T-helper 1 cell (primary cell): ENCODE measurements around the gene FBXO3.
"Not testable (repeated sequence)": the region's sequence is repeated elsewhere in the genome, so short reads cannot be mapped to it uniquely, and the experiment has no call there.

Experiments used
- DNase-seq, 5 donors: peaks; one replicate each; pipeline ENCODE4 v3.0.0-alpha.2; 2012 to 2020

The FBXO3 gene

DNA sequence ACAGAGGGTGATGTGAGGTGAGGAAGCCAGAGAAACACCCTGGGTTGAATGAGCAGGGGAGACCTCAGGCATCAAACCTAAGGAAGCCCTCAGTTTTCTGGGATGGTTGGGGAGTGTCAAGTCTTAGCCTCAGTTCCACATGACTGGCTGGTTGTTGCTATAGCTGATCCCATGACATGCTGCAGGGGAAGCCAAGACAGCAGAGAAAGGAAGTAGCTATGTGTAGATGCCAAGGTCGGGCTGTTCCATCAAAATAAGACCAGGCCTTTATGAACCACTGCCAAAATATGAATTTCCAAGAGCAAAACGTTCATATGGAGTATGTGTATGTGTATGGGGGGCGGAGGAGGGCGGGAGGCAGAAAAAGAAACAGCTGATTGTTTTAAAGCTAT is 49.7 kb downstream of the FBXO3 start:
- DNase-seq, result no peak

DNA sequence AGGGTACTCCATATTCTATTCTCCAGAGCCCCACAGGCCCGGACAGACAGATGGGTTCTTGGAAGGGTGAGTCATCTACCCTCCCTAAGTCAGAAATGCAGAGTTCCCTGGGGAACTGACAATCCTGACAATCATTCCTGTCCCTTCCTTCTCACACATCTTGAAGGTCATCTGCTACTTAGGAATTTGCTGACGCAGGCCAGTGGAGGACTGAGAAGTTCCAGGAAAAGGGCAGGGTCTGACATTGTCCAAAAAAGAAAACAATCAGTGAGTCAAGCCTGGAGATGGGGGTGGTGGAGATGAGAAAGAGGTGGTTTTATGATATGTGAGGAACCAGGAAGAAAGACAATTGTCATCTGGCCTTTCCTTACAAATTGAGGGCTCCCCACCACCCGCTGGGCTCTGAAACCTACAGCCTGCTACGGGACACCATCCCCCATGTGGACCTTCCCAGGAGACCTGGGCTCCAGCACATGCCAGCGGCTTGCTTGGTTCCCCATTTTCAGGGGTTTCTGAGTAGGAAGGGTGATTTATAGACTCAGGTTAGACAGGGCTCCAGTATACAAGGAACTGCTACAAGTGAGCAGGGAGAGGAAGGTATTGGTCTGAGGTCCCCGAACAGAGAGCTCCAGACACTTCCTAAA is 51.0 kb downstream of the FBXO3 start:
- no peak for DNase-seq

DNA sequence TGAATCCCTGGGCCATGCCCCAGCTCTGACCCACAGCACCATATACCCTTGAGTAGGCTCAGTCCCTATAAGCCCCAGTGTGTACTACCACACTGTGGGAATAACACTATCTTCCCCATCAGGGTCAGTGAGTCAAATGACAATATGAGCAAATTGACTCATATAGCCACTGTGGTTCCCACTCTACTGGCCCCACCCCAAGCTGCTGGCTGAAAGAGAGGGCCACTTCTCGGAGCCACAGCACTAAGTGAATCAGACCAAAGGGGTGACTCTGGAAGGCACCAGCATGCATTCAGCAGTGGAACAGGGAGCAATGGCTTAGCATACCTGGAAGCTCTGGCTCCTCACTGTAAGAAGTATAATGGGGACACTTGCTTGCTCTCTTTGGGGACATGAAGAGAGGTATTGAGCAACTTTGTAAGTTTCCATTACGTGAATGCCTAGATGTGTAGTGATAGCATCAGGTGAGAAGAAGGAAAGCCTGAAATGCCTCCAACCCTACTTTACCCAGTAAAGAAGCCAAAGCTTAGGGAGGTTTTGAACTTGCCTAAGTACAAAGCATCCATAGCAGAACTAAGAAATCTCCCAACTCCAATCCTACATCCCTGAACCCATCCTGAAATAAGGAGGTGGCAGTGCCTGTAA is 51.6 kb downstream of the FBXO3 start:
- DNase-seq, result peak in 1 of 5 donors; percentile 64

DNA sequence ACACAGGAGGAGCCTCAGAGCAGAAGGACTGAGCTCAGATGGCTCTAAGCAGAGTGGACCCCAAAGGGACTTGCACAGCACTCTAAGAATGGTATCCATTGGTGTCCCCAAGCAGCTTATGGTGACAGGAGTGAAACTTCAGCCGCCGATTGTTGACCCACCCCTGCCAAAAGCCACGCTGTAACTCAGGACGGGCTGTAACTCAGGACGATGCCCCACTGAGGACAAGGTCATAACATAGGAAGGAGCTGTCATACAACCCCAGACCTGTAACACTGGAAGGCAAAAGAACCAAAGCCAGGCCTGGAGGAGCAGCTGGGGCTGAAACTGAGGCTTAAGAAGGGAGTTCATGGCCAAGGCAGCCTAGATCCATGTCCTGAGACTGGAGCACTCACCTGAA is 52.3 kb downstream of the FBXO3 start:
- DNase-seq, result no peak

DNA sequence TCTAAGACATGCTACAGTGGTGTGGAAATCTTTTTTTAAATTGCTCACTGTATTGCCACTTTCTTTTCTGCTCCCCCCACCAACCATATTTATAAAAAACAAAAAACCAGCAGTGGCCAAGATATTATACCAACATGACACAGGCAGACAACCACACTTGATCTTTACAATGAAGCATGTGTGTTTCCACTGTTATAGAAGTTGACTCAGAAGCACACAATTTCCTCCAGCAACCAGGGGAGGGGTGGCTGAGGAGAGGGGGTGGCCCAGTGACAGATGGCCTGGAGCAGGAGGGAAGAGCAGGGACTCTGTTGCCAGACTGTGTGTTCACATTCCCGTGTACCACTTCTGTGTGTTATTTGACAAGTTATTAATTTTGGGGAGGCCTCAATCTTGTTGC is 52.9 kb downstream of the FBXO3 start:
- no peak for DNase-seq

DNA sequence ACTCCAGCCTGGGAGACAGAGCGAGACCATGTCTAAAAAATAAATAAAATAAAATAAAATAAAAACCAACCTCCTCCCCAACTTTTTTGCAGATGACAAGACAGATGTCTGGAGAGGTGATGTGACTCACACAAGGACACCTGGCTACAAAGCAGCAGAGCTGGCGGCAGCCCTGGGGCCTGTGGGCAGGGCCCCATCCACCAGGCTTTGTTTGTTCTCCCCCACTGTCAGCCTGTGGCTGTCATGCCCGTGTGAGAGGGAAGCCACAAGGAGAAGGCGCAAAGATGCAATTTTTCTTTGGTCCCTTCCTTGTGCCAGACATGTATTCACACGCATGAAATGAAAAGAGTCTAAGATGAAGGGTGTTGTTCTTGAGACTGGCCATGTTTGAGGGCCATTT is 54.7 kb downstream of the FBXO3 start:
- no peak for DNase-seq

DNA sequence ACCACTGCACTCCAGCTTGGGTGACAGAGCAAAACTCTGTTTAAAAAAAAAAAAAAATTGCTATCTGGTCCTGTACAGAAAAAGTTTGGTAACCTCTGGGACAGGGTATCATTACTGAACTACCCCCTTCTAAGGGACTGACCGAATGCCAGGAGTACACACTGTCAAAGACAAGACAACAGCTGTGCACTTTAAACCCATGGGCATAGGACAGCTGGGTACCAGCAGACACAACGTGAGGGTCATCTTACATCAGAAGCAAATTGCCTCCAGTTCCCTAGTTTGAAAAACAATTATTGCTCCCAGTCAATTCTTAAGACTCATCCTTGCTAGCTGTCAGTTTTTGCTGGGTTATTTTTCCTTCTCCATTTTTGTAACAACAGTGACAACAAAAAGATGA is 55.9 kb downstream of the FBXO3 start:
- no peak for DNase-seq

DNA sequence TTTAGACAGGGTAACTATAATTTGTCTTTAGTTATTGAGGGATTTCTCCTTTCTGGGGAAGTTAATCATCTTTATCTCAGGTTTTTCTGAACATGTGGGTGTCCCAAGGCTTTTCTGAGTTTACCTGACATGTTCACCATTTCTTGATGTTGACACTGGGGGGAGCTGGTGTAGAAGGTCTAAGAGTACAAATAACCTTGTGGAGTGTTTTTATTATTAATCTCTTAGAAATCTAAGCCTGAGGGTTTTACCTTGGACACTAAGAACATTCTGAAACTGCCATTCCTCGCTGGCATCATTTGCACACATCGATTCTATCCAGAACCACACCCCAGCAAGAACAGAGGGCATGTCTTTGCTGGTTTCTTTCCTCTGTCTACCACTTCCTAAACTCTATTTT is 58.1 kb downstream of the FBXO3 start:
- DNase-seq, result no peak

DNA sequence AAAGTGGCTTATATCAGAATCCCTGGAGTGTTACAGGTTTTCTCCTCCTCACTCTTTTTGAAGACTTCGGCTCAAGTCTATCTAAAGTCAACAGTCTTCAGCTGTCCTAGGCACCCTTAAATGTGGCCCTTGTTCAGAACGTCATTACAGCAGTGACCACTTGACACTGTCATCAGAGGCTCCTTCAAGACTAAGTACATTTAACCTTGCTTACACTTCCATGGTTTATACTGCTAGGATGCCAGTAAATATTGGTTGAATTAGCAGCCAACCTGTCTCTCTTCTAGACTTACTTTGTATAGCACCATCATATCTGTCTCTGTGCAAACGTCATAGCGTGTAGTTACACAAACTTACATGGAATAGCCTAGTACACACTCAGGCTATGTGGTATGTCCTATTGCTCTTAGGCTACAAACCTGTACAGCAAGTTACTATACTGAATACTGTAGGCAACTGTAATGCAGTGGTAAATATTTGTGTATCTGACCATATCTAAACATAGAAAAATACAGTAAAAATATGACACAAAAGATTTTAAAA is 60.4 kb downstream of the FBXO3 start:
- DNase-seq, result no peak

DNA sequence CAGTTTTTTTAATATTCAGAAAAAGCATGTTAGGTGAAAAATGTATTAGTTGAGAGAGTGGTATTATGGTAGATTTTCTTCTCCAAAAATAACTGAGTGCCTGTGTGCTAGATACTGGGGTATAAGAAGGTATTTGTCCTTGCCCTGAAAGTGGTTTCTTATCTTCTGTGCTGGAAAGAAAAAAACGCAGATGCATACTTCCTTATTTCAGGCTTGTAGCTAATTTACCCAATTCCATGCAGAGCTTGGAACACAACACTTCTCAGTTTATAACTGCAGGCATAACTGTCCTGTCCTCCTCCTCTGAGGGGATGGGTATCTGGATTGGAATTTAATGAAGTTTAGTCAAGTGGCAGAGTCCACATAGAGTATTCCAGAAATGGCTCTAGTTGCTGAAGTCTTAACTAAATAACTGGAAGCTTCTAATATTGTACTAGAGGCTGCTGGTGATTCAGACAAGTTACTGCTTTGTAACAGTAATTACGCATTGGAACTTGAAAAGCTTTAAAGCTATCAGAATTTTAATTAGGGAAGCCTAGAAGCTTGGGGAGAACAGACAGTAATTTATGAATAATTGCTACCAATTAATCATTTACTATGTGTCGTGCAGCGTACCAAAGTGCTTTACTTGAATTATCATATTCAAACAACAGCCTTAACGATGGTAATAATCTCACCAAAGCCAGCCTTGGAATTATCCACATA is 61.0 kb downstream of the FBXO3 start:
- no peak for DNase-seq

DNA sequence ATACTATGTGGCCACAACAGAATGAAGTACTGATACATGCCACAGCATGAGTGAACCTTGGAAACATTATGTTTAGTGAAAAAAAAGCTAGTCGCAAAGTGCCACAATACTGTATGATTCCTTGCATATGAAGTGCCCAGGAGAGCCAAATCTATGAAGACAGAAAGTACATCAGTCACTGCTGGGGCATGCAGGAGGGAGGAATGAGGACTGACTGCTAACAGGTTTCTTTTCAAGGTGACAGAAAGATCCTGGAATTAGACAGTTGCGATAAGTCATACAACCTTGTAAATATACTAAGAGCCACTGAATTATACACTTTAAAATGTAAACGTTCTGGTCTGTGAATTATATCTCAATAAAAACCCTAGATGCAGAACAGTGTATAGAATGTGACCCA is 61.9 kb downstream of the FBXO3 start:
- DNase-seq, result no peak

DNA sequence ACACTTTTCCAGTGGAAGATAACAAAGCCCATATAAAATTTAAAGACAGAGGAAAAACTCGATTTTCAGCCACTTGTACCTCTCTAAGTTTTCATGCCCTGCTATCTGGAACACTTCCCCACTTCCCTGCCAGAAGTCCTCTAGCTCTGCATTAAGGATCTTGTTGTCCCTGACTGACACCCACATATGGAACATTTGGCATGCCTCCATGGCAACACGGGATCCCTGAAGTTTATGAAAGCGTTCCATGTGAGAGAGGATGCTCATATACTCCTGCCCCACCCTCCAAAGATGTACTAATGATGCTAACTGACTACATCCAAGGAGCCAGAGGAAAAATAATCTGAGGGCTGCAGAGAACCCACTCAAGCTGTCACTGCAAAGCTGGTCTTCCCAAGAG is 64.9 kb downstream of the FBXO3 start:
- DNase-seq, result no peak

DNA sequence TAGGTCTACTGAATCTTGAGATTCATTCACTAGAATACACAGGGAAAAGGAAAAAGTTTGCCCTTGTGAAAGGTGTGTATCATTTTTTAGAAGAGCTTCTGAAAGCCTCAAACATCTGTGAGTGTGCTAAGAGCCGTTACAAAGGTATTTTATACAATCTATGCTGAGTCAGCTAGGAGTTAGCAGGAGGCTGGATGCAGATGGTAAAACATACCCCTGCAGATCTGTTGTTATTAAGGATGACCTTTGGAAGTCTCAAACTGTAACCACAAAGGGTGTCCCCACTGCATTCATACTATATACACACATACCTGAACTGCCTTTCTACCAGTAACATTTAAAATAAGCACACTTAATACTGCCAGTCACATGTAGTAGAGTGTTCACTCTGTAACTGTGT is 65.3 kb downstream of the FBXO3 start:
- no peak for DNase-seq

DNA sequence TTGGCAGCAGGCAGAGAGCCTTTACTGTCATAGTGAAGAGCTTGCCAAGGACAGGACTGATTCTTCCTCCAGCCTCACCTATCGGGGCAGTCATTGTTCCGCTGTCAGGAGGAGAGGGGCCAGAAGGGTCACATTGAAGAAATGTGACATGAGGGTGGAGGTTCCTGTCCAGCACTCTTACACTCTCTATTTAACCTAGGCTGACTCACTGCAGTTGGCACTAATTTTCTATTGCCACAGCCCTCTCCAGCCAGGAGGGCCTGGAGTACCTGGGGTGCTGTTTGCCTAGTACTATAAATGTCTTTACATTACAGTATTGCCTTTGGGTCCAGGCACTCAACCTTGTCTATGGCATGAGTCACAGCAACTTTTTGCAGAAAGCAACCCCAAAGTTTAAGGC is 66.5 kb downstream of the FBXO3 start:
- DNase-seq, result not testable (repeated sequence)

DNA sequence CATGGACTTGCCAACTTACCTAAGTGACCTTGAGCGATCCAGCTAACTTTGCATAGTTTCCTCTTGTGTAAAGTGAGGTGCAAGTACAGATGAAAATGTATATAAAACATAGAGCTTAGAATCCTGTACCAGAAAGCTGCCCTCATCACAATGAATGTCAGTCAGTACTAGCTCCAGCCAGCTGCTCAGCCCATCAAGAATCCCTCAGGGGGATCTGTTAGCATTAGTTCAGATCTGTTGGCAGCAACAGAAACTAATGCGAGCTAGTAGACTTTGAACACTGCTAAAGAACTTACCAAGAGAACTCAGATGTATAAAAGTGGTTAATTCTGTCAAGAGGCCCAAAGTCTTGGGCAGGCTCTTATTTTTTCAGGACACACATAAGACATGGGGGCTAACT is 67.4 kb downstream of the FBXO3 start:
- no peak for DNase-seq

DNA sequence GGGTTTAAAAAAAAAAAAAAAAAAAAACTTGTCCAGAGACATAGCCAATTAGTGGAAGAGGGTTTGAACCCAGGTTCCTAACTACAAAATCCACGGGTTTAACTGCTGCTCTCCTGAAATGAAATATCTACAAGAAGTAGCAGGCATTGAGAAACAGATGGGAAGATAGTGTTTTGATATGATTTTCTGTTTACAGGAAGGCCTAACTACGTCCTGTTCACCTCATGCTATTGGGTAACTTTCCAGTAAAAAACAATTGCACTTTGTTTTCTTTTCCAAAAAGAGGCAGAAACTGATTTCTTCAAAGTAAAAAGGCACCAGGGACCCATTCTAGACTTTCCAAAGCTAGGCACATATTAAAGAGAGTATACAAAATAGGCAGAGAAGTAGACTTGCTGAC is 67.8 kb downstream of the FBXO3 start:
- DNase-seq, result no peak

DNA sequence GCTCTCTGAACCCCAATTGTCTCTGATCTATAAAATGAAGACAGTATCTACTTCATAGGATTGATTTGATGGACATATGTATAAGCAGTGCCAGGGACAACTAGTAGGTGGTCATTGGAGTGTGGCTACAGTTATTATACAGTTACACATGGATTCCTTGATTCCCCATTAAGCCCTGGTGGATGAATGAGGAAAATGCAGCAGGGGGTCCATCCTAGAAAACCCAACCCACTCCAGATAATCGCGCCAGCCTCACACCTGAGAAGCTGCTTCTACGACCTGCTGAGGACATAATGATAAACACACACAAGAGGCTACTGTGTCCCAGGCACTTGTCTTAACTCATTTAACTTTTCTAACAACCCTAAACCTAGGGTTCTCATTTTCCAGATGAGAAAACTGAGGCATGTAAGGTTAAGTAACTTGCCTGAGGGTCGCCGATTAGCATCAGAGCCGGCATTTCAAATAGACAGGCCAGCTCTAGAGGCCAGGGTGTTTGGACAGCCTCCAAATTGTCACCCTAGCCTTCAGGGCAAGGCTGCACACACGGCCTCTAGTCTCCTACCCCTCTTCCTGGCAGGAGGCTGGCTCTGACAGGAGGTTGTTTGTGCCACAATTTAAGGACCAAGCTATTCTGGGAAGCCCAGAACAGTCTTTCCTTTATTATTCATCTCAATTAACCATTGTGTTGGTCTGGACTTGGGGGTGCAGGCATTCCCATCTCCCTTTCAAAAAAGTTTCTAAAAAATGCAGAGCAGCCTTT is 69.9 kb downstream of the FBXO3 start:
- DNase-seq, result no peak

DNA sequence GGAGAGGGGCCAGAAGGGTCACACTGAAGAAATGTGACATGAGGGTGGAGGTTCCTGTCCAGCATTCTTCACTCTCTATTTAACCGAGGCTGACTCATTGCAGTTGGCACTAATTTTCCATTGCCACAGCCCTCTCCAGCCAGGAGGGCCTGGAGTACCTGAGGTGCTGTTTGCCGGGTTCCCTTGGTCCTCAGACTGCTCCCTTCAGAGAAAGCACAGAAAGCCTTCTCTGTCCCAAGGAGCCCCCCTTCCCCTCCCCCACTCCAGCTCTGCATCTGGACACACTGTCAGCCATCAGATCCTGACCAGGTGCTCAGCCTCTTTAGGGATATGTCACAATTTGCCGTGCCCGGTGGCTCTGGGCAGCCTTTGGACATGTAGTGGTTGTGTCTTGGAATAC is 70.5 kb downstream of the FBXO3 start:
- DNase-seq, result no peak

DNA sequence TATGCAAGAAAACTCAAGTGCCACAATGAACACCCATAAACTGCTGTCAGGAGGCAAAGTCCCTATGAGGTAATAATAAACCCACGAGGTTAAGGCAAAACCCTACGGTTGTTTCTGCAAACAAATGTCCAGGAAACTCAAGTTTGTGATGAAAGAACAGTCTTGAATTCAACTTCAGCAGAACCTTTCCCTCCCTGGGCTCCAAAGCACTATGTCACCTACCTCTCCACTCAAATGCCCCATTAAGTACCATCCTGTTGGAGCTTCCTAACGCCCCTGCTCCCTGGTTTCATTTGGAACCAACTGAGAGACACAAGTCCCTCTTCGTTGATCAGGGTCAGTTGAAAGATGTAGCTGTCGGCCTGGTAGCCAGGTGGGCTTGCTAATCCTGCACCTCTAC is 71.1 kb downstream of the FBXO3 start:
- no peak for DNase-seq

DNA sequence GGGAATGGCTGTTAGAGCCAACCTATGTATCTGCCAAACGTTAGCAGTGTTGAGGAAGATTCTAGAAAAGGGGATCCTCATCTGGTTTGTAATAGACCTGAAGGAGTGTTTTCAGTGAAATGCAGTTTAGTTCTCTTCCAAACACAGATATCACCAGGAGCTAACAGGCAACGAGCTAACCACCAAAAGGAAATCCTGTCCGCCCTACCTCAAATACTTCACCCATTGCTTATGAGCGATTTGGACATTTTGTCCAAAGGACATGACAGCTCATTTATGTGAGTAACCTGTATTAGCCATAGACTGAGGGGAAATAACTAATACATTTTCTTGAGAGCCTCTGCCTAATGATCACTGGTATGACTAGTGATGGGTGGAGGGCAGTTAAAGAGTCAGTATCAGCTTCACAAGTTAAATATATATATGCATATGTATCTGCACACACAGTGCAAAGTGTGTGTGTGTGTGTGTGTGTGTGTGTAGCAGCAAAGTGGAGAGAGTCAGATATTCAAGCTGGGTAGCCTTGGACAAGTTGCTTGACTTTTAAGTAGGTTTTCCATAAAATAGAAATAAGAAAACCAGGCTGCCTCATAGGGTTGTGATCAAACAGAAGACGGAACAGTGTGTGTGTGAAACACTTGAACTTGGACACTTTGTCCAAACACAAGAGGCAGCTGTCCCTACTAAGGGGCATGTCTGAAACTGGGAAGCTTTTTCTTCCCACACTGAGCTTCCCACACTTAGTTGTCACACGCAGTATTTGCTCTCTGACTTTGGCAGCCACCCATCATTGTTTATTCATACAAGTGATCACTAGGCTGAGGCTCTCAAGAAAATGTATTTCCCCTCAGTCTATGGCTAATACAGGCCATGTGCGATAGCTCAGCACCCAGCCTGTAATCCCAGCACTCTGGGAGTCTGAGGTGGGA is 72.8 kb downstream of the FBXO3 start:
- peak in 1 of 5 donors; percentile 33 for DNase-seq

DNA sequence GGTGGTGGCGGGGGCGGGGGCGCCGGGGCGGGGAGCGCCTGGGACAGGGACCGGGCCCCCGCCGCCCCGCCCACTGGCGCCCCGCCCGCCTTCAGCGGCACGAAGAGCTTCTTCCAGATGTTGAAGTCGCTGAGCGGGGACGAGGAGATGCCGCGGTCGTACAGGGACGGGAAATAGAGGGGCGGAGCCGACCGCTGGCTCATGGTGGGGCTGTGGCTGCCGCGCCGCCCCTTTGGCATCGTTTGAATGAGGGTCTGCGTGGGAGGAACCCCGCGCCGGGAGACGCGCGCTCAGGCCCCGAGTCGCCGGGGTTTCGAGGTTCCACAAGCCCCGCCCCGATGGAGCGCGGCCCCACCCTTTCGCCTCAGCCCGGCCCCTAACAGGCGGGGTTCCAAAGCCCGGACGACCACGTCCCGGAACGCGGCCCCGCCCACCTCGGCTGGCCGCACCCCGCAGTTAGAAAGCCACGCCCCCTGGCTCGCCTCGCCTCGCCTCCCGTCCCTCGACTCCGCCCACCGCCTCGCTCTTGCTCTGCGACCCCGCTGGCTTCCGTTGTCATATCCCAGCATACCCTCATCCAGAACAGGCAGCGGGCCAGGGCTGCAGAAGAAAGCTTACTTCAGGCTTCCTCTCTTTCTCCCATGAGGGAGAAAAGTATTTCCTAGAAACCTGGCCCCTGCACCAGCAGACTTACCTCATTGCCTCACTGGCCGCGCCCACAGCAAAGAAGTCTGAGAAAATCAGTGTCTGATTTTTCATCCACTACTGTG is 73.6 kb downstream of the FBXO3 start, which contains the start of gene C11orf91:
Gene C11orf91, minus strand, starts transcription at position 325 of the 770 bp plus-strand sequence. Its CDS starts 86 bp downstream, at position 239.
- DNase-seq, result peak; percentile 89 to 93 (median 93)
